Measurements from ENCODE around the gene FOXP1. TPM values are rescaled to one million over a fixed set of nuclear protein-coding genes. Genes with fewer than 3 reads are reported as not detected.

Gene FOXP1
- total and polyA plus RNA-seq, 12 donors = 7.6 to 42.7 (median 24.3) TPM

GRCh38 chr3:71030748-71031147 is 552.8 kb downstream of the FOXP1 start:
- H3K4me1 ChIP-seq (replicated peaks in 1 of 2) = no peaks in the 10 kb centered on the region
- H3K27ac ChIP-seq = no peak overlapping the region

GRCh38 chr3:71029770-71030169 is 553.8 kb downstream of the FOXP1 start:
- no peak for TF ChIP-seq POLR2A (IDR thresholded peaks at IDR 0.05)
- no peak for TF ChIP-seq CTCF (IDR thresholded peaks at IDR 0.05)
- Histone ChIP-seq H3K36me3 (replicated peaks in 1 of 2) (no peaks in the 10 kb centered on the region), H3K4me3 (no peak overlapping the region), H3K27ac (no peak overlapping the region), H3K27me3 (no peaks in the 10 kb centered on the region), H3K9me3 (replicated peaks in 1 of 3) (no peaks in the 10 kb centered on the region), H3K4me1 (replicated peaks in 1 of 2) (no peaks in the 10 kb centered on the region)
- no peak for DNase-seq
- intact Hi-C loops (cut with DNase I) = no loop called here
- WGBS, 4 donors = 95 to 97% (median 97%) methylated on average over 3 of the region's 3 CpGs

More at GRCh38 chr3:71030748-71031147, 552.8 kb downstream of the FOXP1 start:
- no peak for TF ChIP-seq CTCF (IDR thresholded peaks at IDR 0.05)
- TF ChIP-seq POLR2A (IDR thresholded peaks at IDR 0.05) = no peak
- Histone ChIP-seq H3K4me3 (no peak overlapping the region), H3K27me3 (no peaks in the 10 kb centered on the region), H3K9me3 (replicated peaks in 1 of 3) (no peaks in the 10 kb centered on the region), H3K36me3 (replicated peaks in 1 of 2) (no peaks in the 10 kb centered on the region)
- intact Hi-C loops (cut with DNase I) = no loop called here
- DNase-seq = no peak
- 93 to 98% (median 95%) methylated on average over 5 of the region's 5 CpGs for WGBS, 4 donors

GRCh38 chr3:71028802-71029201 is 554.7 kb downstream of the FOXP1 start:
- WGBS, 4 donors = 94 to 99% (median 97%) methylated on average over 5 to 7 of the region's 7 CpGs
- no peak overlapping the region for H3K27ac ChIP-seq
- H3K4me1 ChIP-seq (replicated peaks in 1 of 2) = no peaks in the 10 kb centered on the region
- no peaks in the 10 kb centered on the region for H3K9me3 ChIP-seq (replicated peaks in 1 of 3)
- H3K4me3 ChIP-seq = no peak overlapping the region
- intact Hi-C loops (cut with DNase I) = no loop called here
- H3K36me3 ChIP-seq (replicated peaks in 1 of 2) = no peaks in the 10 kb centered on the region
- no peaks in the 10 kb centered on the region for H3K27me3 ChIP-seq
- DNase-seq = no peak
- TF ChIP-seq CTCF (IDR thresholded peaks at IDR 0.05) (no peak), POLR2A (IDR thresholded peaks at IDR 0.05) (no peak)

GRCh38 chr3:71028184-71028583 is 555.3 kb downstream of the FOXP1 start:
- Histone ChIP-seq H3K36me3 (replicated peaks in 1 of 2) (no peaks in the 10 kb centered on the region), H3K4me3 (no peak overlapping the region), H3K9me3 (replicated peaks in 1 of 3) (no peaks in the 10 kb centered on the region), H3K27me3 (no peaks in the 10 kb centered on the region), H3K4me1 (replicated peaks in 1 of 2) (no peaks in the 10 kb centered on the region), H3K27ac (no peak overlapping the region)
- intact Hi-C loops (cut with DNase I) = no loop called here
- WGBS, 4 donors = 90 to 98% (median 97%) methylated on average over 5 of the region's 5 CpGs
- DNase-seq = no peak
- no peak for TF ChIP-seq CTCF (IDR thresholded peaks at IDR 0.05)

All from adrenal gland (tissue), 12 donors.